Thyroid gland (tissue), 4 donors: ENCODE measurements around the gene PMF1.

ENCODE experiments used
- POLR2A ChIP-seq, 2 donors: fragments of 450-650 bp; IDR thresholded peaks; one replicate each; pipeline ENCODE4 v1.6.1; 2017; ENCODE audit warnings: antibody characterized with exemption in 2 of 2, mild to moderate bottlenecking in 2 of 2, moderate library complexity in 1 of 2
- TF ChIP-seq, protein P1 (sequence below), 6 experiments: fragments of 200-600 bp in 3 of 6; fragments of 450-650 bp in 3 of 6; sonication (generic) in 3 of 6; IDR thresholded peaks; one replicate each; pipeline ENCODE4 v1.5.1; 2016 to 2019; ENCODE audit warnings: antibody characterized with exemption in 6 of 6, mild to moderate bottlenecking in 2 of 6, inconsistent platforms in 1 of 6, moderate library complexity in 1 of 6

DNA sequence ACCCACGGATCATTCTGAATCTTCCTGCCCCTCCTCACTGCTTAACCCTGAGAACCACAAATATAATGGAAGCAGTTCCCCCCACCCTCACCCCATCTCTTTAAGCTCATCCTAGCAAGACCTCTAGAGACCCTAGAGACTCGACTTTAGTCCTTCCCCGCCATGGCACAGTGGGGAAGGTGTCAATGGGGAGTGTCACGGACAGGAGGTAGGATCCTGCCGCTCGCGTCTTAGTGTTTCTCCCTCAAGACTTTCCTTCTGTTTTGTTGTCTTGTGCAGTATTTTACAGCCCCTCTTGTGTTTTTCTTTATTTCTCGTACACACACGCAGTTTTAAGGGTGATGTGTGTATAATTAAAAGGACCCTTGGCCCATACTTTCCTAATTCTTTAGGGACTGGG, 677 bp upstream of the PMF1 start:
- TF ChIP-seq, protein P1, sequence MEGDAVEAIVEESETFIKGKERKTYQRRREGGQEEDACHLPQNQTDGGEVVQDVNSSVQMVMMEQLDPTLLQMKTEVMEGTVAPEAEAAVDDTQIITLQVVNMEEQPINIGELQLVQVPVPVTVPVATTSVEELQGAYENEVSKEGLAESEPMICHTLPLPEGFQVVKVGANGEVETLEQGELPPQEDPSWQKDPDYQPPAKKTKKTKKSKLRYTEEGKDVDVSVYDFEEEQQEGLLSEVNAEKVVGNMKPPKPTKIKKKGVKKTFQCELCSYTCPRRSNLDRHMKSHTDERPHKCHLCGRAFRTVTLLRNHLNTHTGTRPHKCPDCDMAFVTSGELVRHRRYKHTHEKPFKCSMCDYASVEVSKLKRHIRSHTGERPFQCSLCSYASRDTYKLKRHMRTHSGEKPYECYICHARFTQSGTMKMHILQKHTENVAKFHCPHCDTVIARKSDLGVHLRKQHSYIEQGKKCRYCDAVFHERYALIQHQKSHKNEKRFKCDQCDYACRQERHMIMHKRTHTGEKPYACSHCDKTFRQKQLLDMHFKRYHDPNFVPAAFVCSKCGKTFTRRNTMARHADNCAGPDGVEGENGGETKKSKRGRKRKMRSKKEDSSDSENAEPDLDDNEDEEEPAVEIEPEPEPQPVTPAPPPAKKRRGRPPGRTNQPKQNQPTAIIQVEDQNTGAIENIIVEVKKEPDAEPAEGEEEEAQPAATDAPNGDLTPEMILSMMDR (IDR thresholded peaks at IDR 0.05), result no peak
- no peak for TF ChIP-seq POLR2A (IDR thresholded peaks at IDR 0.05)
